Stimulated activated CD4-positive, alpha-beta T cell treated with anti-CD3 and anti-CD28 coated beads, Interleukin-1b, Interleukin-23, amount 100 ng/mL, for 1 hour (primary cell): ENCODE data around the gene VPS37D.
"Not testable (repeated sequence)": the region's sequence is repeated elsewhere in the genome, so short reads cannot be mapped to it uniquely, and the experiment has no call there.

Source experiments
- DNase-seq, 2 donors: peaks; one replicate each; pipeline ENCODE4 v3.0.0-alpha.2; 2020; ENCODE audit warnings: low read depth in 2 of 2

Gene VPS37D

GRCh38 chr7:73667344-73668102 lies at the start of gene VPS37D:
TSS of gene VPS37D (plus strand) at chr7:73667831. CDS start at chr7:73667959, 128 bp downstream.
- DNase-seq, result peak; percentile 88 to 95

GRCh38 chr7:73618538-73618937 lies 49.1 kb upstream of the VPS37D start:
- DNase-seq, result no peak

- not testable (repeated sequence) for DNase-seq
Observed at GRCh38 chr7:73619394-73619793, 48.2 kb upstream of the VPS37D start.

GRCh38 chr7:73621168-73622063 lies 46.2 kb upstream of the VPS37D start:
- DNase-seq, result no peak

- DNase-seq, result no peak
Observed at GRCh38 chr7:73622527-73622908, 45.1 kb upstream of the VPS37D start.

- DNase-seq, result no peak
Observed at GRCh38 chr7:73622909-73623797, 44.5 kb upstream of the VPS37D start.

- DNase-seq, result peak in 1 of 2 donors; percentile 35
Observed at GRCh38 chr7:73623798-73624668, 43.6 kb upstream of the VPS37D start, which contains the start of gene MLXIPL. TSS of gene MLXIPL (minus strand) at chr7:73624522. CDS start at chr7:73624492, 30 bp downstream.

GRCh38 chr7:73624669-73625001 lies 43.0 kb upstream of the VPS37D start:
- DNase-seq, result no peak

GRCh38 chr7:73625276-73625675 lies 42.4 kb upstream of the VPS37D start:
- DNase-seq, result no peak

- no peak for DNase-seq
Observed at GRCh38 chr7:73626814-73627213, 40.8 kb upstream of the VPS37D start.

GRCh38 chr7:73628504-73628903 lies 39.1 kb upstream of the VPS37D start:
- no peak for DNase-seq

GRCh38 chr7:73631558-73631957 lies 36.1 kb upstream of the VPS37D start:
- no peak for DNase-seq

- no peak for DNase-seq
Observed at GRCh38 chr7:73633323-73633722, 34.3 kb upstream of the VPS37D start.

GRCh38 chr7:73633844-73634243 lies 33.8 kb upstream of the VPS37D start:
- no peak for DNase-seq

GRCh38 chr7:73635428-73636200 lies 32.0 kb upstream of the VPS37D start:
- no peak for DNase-seq

GRCh38 chr7:73638911-73639310 lies 28.7 kb upstream of the VPS37D start:
- DNase-seq, result no peak

- DNase-seq, result no peak
Observed at GRCh38 chr7:73642834-73643233, 24.8 kb upstream of the VPS37D start.

GRCh38 chr7:73644688-73645286 lies 22.8 kb upstream of the VPS37D start:
- no peak for DNase-seq

- no peak for DNase-seq
Observed at GRCh38 chr7:73645643-73646174, 21.9 kb upstream of the VPS37D start.
